ENCODE measurements around the gene GNG3. TPM values are rescaled to one million over a fixed set of nuclear protein-coding genes. Genes with fewer than 3 reads are reported as not detected.

The GNG3 gene
- not detected for total RNA-seq

DNA sequence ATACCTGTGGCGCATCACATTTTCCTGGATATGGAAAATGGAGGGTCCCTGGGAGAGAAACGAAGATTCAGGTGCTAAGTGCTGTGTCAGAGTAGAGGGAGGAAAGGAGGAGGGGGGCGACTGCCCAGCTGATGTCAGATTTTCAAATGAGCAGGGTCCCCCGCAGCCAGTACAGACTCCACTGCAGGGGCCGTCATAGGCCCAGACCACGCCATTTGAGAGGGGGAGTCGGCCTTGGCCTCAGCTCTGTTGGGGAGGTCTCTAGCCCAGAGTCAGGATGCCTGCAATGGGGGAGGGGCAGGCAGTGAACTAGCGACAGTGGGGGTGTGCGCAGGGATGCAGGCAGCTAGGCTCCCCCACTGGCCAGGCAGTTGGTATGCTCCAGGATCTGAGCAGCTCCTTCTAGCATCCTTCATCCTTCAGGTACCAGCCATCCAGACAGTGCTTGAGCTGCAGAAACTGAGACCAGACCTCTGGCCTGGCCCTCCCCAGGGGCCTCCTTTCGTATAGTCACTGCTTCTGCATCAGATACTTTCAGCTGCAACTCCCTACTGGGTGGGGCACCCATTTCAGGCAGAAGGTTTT, at the start of gene GNG3, which contains the start of gene BSCL2:
GNG3 (plus strand) TSS at position 400 of the 585 bp plus-strand sequence. CDS start 620 bp downstream, outside the sequence.
BSCL2 (minus strand) TSS at position 148 of the 585 bp plus-strand sequence. CDS start 229 bp downstream, outside the sequence.
- WGBS, 2 donors: 84 to 90% methylated on average over 9 to 10 of the region's 10 CpGs
- intact Hi-C loops (cut with DNase I; ENCODE audit: low total_unique reads): loop anchor here (10.0 kb wide), 1 partner anchor 323 kb away; no protein-coding TSS in a partner anchor
- no peak for TF ChIP-seq POLR2A (IDR thresholded peaks at IDR 0.05)
- TF ChIP-seq, protein P1, sequence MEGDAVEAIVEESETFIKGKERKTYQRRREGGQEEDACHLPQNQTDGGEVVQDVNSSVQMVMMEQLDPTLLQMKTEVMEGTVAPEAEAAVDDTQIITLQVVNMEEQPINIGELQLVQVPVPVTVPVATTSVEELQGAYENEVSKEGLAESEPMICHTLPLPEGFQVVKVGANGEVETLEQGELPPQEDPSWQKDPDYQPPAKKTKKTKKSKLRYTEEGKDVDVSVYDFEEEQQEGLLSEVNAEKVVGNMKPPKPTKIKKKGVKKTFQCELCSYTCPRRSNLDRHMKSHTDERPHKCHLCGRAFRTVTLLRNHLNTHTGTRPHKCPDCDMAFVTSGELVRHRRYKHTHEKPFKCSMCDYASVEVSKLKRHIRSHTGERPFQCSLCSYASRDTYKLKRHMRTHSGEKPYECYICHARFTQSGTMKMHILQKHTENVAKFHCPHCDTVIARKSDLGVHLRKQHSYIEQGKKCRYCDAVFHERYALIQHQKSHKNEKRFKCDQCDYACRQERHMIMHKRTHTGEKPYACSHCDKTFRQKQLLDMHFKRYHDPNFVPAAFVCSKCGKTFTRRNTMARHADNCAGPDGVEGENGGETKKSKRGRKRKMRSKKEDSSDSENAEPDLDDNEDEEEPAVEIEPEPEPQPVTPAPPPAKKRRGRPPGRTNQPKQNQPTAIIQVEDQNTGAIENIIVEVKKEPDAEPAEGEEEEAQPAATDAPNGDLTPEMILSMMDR (IDR thresholded peaks at IDR 0.05): no peak
- DNase-seq (ENCODE audit: low spot score in 2 of 2): no peak
- H3K4me3 ChIP-seq (ENCODE audit: low read depth, poor library complexity, severe bottlenecking): peak within 1 kb of the TSS; percentile 24

DNA sequence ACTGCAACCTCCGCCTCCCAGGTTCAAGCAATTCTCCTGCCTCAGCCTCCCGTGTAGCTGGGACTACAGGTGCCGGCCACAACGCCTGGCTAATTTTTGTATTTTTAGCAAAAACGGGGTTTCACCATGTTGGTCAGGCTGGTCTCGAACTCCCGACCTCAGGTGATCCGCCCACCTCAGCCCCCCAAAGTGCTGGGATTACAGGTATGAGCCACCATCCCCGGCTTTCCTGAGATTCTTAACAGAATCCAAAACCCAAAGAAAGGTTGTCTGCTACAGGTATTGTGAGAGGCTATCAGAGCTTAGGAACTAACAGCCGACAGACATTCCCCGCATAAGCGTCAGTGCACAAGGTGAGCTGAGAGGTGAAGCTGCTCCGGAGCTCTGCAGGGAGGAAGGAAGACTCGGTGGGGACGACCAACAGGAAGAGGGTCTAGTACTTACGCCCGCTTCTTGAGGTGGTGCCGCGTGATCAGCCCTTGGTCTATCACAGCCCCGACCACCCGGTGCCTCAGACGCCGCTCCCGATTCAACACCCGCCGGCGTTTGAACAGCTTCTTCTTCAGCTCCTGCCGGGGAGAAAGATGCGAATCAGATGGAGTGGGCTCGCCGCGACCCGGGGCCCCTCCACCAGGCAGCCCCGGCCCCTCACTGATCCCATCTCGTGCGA, 42.9 kb upstream of the GNG3 start:
- intact Hi-C loops (cut with DNase I; ENCODE audit: low total_unique reads): no loop called here
- 2 to 3% methylated on average over 35 to 36 of the region's 36 CpGs for WGBS, 2 donors
- TF ChIP-seq, protein P1 (IDR thresholded peaks at IDR 0.05): no peak
- TF ChIP-seq POLR2A (IDR thresholded peaks at IDR 0.05): no peak
- no peak for DNase-seq (ENCODE audit: low spot score in 2 of 2)
- peak overlapping the region; percentile 60 for H3K4me3 ChIP-seq (ENCODE audit: low read depth, poor library complexity, severe bottlenecking)

DNA sequence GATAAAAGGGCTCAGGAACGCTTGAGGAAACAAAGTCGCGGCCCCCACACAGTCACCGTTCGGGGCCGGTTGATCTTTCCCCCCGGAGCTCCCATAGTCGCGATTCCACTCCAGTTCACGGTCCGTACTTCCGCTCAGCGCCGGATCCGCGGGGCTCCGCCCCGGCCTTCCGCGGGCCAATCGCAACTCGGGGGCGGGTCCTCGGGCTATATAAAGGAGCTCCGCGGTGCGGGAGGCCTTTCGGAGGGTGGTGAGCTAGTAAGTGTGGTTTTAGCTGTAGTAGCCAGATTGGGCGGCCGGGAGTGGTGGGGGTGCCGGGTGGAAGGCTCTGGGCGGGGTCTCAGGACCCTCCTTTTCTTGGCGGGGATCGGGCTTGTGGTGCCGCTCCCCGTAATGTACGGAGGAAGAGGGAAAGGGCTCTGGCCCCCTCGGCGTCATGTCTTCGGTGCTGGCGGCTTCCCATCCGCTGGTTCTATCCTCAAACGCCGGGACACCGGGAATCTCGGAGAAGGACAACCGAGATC, 42.3 kb upstream of the GNG3 start, which contains the start of the genes C11orf98 and CSKMT:
C11orf98 (minus strand) TSS at position 136 of the 524 bp plus-strand sequence; CDS start at position 95, 41 bp downstream.
CSKMT (plus strand) TSS at position 238 of the 524 bp plus-strand sequence. CDS start 568 bp downstream, outside the sequence.
- 0% methylated on average over 24 to 46 of the region's 47 CpGs for WGBS, 2 donors
- TF ChIP-seq, protein P1 (IDR thresholded peaks at IDR 0.05): no peak
- TF ChIP-seq POLR2A (IDR thresholded peaks at IDR 0.05): peak in 1 of 2 donors; percentile 95
- intact Hi-C loops (cut with DNase I; ENCODE audit: low total_unique reads): no loop called here
- H3K4me3 ChIP-seq (ENCODE audit: low read depth, poor library complexity, severe bottlenecking): peak within 1 kb of the TSS; percentile 60
- peak; percentile 93 to 99 for DNase-seq (ENCODE audit: low spot score in 2 of 2)

DNA sequence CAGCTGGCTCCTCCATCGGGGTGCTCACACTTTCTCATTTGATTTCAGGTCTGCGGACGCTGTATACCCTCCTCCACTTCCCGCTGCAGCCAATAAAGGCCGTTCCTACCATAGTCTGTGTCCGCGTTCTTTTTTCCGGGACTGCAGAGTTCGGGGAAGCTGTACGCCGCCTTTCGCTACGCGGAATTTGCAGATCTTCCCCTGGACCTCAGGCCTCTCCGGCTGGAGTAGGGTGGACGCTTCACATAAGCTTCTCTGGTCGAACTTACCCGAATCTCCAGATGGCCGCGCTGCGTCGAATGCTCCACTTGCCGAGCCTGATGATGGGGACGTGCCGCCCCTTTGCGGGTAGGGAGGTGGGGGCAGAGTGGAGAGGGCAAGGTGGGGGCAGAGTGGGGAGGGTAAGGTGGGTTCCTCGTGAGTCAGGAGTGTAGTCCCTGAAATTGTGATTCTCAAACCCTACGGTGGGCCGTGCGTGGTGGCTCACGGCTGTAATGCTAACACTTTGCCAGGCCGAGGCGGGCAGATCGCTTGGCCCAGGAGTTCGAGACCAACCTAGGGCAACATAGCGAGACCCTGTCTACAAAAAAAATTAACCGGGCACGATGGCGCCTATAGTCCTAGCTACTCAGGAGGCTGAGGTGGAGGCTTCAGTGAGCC, 41.7 kb upstream of the GNG3 start:
- WGBS, 2 donors: 1 to 2% methylated on average over 39 of the region's 39 CpGs
- no peak for TF ChIP-seq POLR2A (IDR thresholded peaks at IDR 0.05)
- TF ChIP-seq, protein P1 (IDR thresholded peaks at IDR 0.05): no peak
- intact Hi-C loops (cut with DNase I; ENCODE audit: low total_unique reads): no loop called here
- no peak for DNase-seq (ENCODE audit: low spot score in 2 of 2)
- peak overlapping the region; percentile 60 for H3K4me3 ChIP-seq (ENCODE audit: low read depth, poor library complexity, severe bottlenecking)

DNA sequence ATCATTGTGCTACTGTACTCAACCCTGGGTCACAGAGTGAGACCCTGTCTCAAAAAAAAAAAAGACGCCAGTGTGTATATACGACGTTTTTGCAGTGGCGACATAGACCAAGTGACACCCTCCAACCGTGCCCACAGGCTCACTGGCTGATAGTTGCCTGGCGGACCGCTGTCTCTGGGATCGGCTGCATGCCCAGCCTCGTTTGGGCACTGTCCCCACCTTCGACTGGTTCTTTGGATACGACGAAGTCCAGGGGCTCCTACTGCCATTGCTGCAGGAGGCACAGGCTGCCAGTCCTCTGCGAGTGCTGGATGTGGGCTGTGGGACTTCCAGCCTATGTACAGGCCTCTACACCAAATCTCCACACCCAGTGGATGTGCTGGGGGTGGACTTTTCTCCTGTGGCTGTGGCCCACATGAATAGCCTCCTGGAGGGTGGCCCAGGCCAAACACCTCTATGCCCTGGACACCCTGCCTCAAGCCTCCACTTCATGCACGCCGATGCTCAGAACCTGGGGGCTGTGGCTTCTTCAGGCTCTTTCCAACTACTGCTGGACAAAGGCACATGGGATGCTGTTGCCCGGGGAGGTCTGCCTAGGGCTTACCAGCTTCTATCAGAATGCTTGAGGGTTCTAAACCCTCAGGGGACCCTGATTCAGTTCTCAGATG, 41.1 kb upstream of the GNG3 start:
- TF ChIP-seq, protein P1 (IDR thresholded peaks at IDR 0.05): no peak
- no peak for TF ChIP-seq POLR2A (IDR thresholded peaks at IDR 0.05)
- intact Hi-C loops (cut with DNase I; ENCODE audit: low total_unique reads): no loop called here
- WGBS, 2 donors: 22 to 53% methylated on average over 12 to 16 of the region's 16 CpGs
- peak overlapping the region; percentile 60 for H3K4me3 ChIP-seq (ENCODE audit: low read depth, poor library complexity, severe bottlenecking)
- no peak for DNase-seq (ENCODE audit: low spot score in 2 of 2)

All from lower leg skin (tissue), 4 donors.